ENCODE results near the gene PACRG.

- TF ChIP-seq CTCF (IDR thresholded peaks at IDR 0.05), result no peak
- TF ChIP-seq POLR2A (IDR thresholded peaks at IDR 0.05), result no peak
Observed at GRCh38 chr6:163173741-163174140, 446.0 kb downstream of the PACRG start.

Measured in testis (tissue), 2 donors.